K562 (cell line): ENCODE measurements around the gene ZMPSTE24. TPM values are rescaled to one million over a fixed set of nuclear protein-coding genes. Genes with fewer than 3 reads are reported as not detected.

Experiments
- CUX1 ChIP-seq: fragments of 200-800 bp; sonication (Bioruptor generic); IDR thresholded peaks from 2 replicates; pipeline ENCODE4 v1.6.1; 2016; ENCODE audit warnings: missing genetic modification characterization, missing compliant biosample characterization
- DACH1 ChIP-seq: fragments of 450-650 bp; IDR thresholded peaks from 2 replicates; pipeline ENCODE4 v1.6.1; 2018; ENCODE audit not compliant: partially characterized antibody
- E4F1 ChIP-seq: fragments of 250-450 bp; sonication (Bioruptor Pico); IDR thresholded peaks from 2 replicates; pipeline ENCODE4 v1.5.0; 2021; ENCODE audit warnings: mild to moderate bottlenecking, borderline replicate concordance
- NFE2 ChIP-seq: IDR thresholded peaks from 2 replicates; pipeline ENCODE4 v1.6.1; 2014; ENCODE audit warnings: antibody characterized with exemption, low read depth
- POLR2B ChIP-seq: fragments of 450-650 bp; IDR thresholded peaks from 2 replicates; pipeline ENCODE4 v1.6.1; 2018; ENCODE audit warnings: low read depth; ENCODE audit not compliant: partially characterized antibody
- ZNF311 ChIP-seq: fragments of 250-450 bp; sonication (Bioruptor Pico); IDR thresholded peaks from 2 replicates; pipeline ENCODE4 v1.4.0; 2020; ENCODE audit warnings: mild to moderate bottlenecking, moderate library complexity
- polyA plus RNA-seq, 8 experiments: library from polyadenylated mRNA; depleted of rRNA in 4 of 8; stranded (reverse) in 5 of 8; unstranded in 3 of 8; fragments of >200 nt; fragmentation: Nextera tagmentation in 2 of 8; fragmentation: Illumina TruSeq in 1 of 8; extraction: Ambion mirVana in 2 of 8; extraction: Trizol in 1 of 8; gene quantifications; 2 replicates each; pipeline versions ENCODE4 v1.2.1 to v1.2.3, GENCODE V29; 2011 to 2014; ENCODE audit warnings: inconsistent platforms in 1 of 8, missing spikeins in 1 of 8
- total RNA-seq, 7 experiments: library from RNA; depleted of rRNA in 6 of 7; stranded (reverse); fragments of >200 nt in 6 of 7; fragmentation: Illumina TruSeq in 2 of 7; extraction: Trizol in 2 of 7; gene quantifications; 2 replicates each; pipeline versions ENCODE4 v1.2.1 to v1.2.3, GENCODE V29; 2011 to 2021; ENCODE audit warnings: low replicate concordance in 1 of 7

The ZMPSTE24 gene
- total and polyA plus RNA-seq, 9 of the 15 experiments (the other 6 are each of a cell fraction or from before 2014, with no cell fraction given) = 30.7 to 75.9 (median 64.3) TPM

- TF ChIP-seq CUX1 (CRISPR knock-in tag) (no peak), POLR2B (peak; percentile 83), NFE2 (peak; percentile 30), ZNF311 (CRISPR knock-in tag) (no peak), DACH1 (no peak), E4F1 (CRISPR knock-in tag) (no peak)
These were observed at the start of gene ZMPSTE24 (continued) for GRCh38 chr1:40257688-40258444.
